ENCODE data around the gene TSPAN9. TPM values are rescaled to one million over a fixed set of nuclear protein-coding genes. Genes with fewer than 3 reads are reported as not detected.

TSPAN9 gene
- total and polyA plus RNA-seq, 9 of the 15 experiments (the other 6 are each of a cell fraction or from before 2014, with no cell fraction given), result 0.23 to 2.1 (median 0.60) TPM; not detected in 2

DNA sequence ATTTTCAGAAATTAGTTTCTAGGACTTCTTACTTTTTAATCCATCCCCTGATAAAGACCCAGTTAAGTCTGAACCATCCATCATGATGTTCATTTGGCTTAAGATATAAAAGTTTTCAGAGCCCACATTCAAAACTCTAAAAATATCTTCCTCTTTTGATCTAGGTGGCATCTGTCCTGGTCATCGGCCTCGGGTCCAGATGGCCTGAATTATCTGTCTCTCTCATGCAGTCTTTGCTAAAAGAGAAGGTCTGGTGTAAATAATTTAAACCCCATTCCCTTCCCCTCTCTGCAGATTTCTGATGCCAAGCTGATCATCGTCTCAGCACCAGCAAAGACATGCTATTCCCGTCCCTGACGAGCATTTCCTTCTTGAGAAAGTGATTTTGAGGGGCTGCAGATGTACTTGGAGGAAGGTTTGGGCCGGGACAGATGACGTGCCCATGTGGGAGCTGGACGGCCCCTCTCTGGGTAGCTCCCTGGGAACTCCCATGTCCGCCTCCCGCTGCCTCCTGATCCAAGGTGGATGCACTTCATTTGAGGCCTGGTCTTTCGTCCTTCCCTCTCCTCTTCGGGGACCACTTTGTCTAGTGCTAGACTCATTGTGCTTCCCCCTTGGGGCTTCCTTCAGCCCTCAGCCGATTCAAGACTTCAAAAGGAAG lies 240.8 kb downstream of the TSPAN9 start:
- ChIA-PET CTCF (ENCODE audit: low intra/inter-chr PET ratio) (no interaction called here), POLR2A (no interaction called here)
- peaks cover 0 to 7% of the 10 kb centered on the region in 2 experiments; a peak in 1 of 5 replicates for H3K27me3 ChIP-seq (ENCODE audit: control insufficient read depth in 2 of 2, insufficient read depth in 2 of 2, low read length in 2 of 2)
- intact Hi-C loops (cut with micrococcal nuclease) (no loop called here), in situ Hi-C loops (cut with MboI) (no loop called here)
- no peak for ATAC-seq
- WGBS (ENCODE audit: insufficient coverage, low coverage, missing lambda C conversion rate), result 0% methylated on average over 9 of the region's 13 CpGs
- H3K4me2 ChIP-seq (ENCODE audit: insufficient read depth, low read length), result no peak overlapping the region
- no peak overlapping the region for H3K4me3 ChIP-seq
- TF ChIP-seq PPARD (CRISPR knock-in tag; IDR thresholded peaks at IDR 0.05), result no peak
- TF ChIP-seq, protein P1, sequence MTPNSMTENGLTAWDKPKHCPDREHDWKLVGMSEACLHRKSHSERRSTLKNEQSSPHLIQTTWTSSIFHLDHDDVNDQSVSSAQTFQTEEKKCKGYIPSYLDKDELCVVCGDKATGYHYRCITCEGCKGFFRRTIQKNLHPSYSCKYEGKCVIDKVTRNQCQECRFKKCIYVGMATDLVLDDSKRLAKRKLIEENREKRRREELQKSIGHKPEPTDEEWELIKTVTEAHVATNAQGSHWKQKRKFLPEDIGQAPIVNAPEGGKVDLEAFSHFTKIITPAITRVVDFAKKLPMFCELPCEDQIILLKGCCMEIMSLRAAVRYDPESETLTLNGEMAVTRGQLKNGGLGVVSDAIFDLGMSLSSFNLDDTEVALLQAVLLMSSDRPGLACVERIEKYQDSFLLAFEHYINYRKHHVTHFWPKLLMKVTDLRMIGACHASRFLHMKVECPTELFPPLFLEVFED (CRISPR knock-in tag; conservative IDR thresholded peaks at IDR 0.05), result no peak
- no peak for TF ChIP-seq HNRNPLL (IDR thresholded peaks at IDR 0.05; ENCODE audit: low read depth, low read length, poor library complexity, severe bottlenecking)
- TF ChIP-seq U2AF1 (optimal IDR thresholded peaks at IDR 0.05; ENCODE audit: low read depth, low read length), result no peak
- TF ChIP-seq, protein P2, sequence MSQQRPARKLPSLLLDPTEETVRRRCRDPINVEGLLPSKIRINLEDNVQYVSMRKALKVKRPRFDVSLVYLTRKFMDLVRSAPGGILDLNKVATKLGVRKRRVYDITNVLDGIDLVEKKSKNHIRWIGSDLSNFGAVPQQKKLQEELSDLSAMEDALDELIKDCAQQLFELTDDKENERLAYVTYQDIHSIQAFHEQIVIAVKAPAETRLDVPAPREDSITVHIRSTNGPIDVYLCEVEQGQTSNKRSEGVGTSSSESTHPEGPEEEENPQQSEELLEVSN (IDR thresholded peaks at IDR 0.05; ENCODE audit: borderline replicate concordance in 1 of 2, extremely low read depth in 1 of 2, insufficient read depth in 1 of 2, insufficient read length in 1 of 2, low read depth in 1 of 2, low read length in 1 of 2, poor library complexity in 1 of 2, severe bottlenecking in 1 of 2), result no peak
- no peak for TF ChIP-seq ATF7 (IDR thresholded peaks at IDR 0.05)
- no TSS peak for BruUV-seq (replicated peaks)
- H3K9me3 ChIP-seq (replicated peaks; ENCODE audit: control insufficient read depth, insufficient read depth, low read depth, low read length), result no peaks in the 10 kb centered on the region
- no peak for FAIRE-seq
- H3K36me3 ChIP-seq (ENCODE audit: control insufficient read depth, insufficient read depth, low read length), result no peaks in the 10 kb centered on the region
- no peak for DNase-seq (ENCODE audit: extremely low read depth in 1 of 4, low spot score in 3 of 4)
- H3K9ac ChIP-seq (ENCODE audit: insufficient read depth in 1 of 2, low read depth in 2 of 2, low read length in 2 of 2), result no peak overlapping the region
- no peaks in the 10 kb centered on the region for H3K4me1 ChIP-seq (replicated peaks in 1 of 2; ENCODE audit: control insufficient read depth in 2 of 2, insufficient read depth in 2 of 2, low read length in 2 of 2)
- H3K9me1 ChIP-seq (ENCODE audit: control insufficient read depth, insufficient read depth, low read length), result no peaks in the 10 kb centered on the region
- H4K20me1 ChIP-seq (replicated peaks; ENCODE audit: control insufficient read depth, insufficient read depth, low read length), result 0 out of 2 replicates have a peak, but pooled peaks cover 8% of the 10 kb centered on the region
- no peak overlapping the region for H2AFZ ChIP-seq (ENCODE audit: low read depth, low read length)
- no peaks in the 10 kb centered on the region for H3K79me2 ChIP-seq (ENCODE audit: control insufficient read depth, insufficient read depth, low read length)
- no peak overlapping the region for H3K27ac ChIP-seq (ENCODE audit: extremely low read depth, low read depth, low read length)

Data from K562 (cell line).